ENCODE results near the gene HBG1.

HBG1 gene

GRCh38 chr11:5241458-5241857 is 8.2 kb downstream of the HBG1 start:
- ChIA-PET CTCF (no interaction called here), POLR2A (no interaction called here)
- TF ChIP-seq PKNOX1 (IDR thresholded peaks at IDR 0.05) (no peak), BHLHE40 (IDR thresholded peaks at IDR 0.05; ENCODE audit: borderline replicate concordance) (no peak), TARDBP (IDR thresholded peaks at IDR 0.05) (no peak), ARNT (IDR thresholded peaks at IDR 0.05) (no peak), SP1 (IDR thresholded peaks at IDR 0.05) (no peak)

GRCh38 chr11:5240458-5240857 is 9.2 kb downstream of the HBG1 start:
- DNase-seq (ENCODE audit: extremely low spot score), result no peak
- CTCF ChIA-PET, result no interaction called here

More at GRCh38 chr11:5241458-5241857, 8.2 kb downstream of the HBG1 start:
- DNase-seq (ENCODE audit: extremely low spot score), result no peak

DNA sequence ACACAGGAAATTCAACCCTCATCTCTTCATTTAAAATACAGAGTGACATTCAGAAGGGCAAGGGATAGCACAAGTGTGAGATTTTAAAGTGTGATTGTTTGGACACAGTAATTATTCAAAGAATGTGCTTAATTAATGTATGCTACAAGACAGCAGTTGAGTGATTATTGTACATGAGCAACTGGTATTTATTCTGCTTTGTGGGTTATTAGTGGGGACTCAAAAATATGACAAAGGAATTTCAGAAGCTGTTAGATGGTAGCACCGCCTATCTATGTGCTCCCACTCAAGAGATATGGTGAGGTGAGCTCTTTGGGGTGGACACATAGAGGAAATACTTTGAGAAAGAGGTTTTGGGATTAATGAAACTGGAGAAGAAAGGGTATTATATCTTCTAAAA is 9.6 kb downstream of the HBG1 start:
- no peak for DNase-seq (ENCODE audit: extremely low spot score)
- ChIA-PET CTCF (no interaction called here), POLR2A (no interaction called here)
- TF ChIP-seq BHLHE40 (IDR thresholded peaks at IDR 0.05; ENCODE audit: borderline replicate concordance), result no peak
- no peak for TF ChIP-seq HDGF (IDR thresholded peaks at IDR 0.05; ENCODE audit: borderline replicate concordance)

More at GRCh38 chr11:5240458-5240857, 9.2 kb downstream of the HBG1 start:
- TF ChIP-seq BHLHE40 (IDR thresholded peaks at IDR 0.05; ENCODE audit: borderline replicate concordance) (no peak), LEF1 (IDR thresholded peaks at IDR 0.05; ENCODE audit: borderline replicate concordance) (no peak), PKNOX1 (IDR thresholded peaks at IDR 0.05) (no peak), ELF4 (IDR thresholded peaks at IDR 0.05) (no peak), HDGF (IDR thresholded peaks at IDR 0.05; ENCODE audit: borderline replicate concordance) (no peak), NFRKB (IDR thresholded peaks at IDR 0.05) (no peak), L3MBTL2 (conservative IDR thresholded peaks at IDR 0.05) (no peak), CTBP1 (IDR thresholded peaks at IDR 0.05; ENCODE audit: borderline replicate concordance) (no peak), FOXK2 (IDR thresholded peaks at IDR 0.05) (no peak), SUZ12 (IDR thresholded peaks at IDR 0.05) (no peak), ARNT (IDR thresholded peaks at IDR 0.05) (no peak), ZNF384 (IDR thresholded peaks at IDR 0.05) (no peak), TARDBP (IDR thresholded peaks at IDR 0.05) (no peak), SP1 (IDR thresholded peaks at IDR 0.05) (no peak), FOXA1 (IDR thresholded peaks at IDR 0.05) (no peak)
- POLR2A ChIA-PET, result no interaction called here

DNA sequence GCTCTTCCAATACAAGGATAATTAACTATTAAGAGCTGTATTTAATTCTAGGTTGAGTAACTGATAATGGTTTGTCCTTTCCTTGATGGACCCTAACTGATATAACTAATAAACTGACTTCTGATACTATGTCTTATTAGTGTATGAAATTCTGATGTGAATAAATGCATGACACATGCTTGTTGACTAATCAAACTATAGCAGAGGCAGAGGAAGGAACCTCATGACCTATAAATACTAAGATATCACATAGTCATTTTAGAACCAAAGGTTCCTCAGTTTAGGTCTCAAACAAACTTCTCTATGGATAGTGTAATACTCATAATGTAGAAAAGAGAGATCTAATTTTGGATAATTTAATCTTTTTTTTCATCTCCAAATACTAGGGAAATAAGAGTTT is 10.6 kb downstream of the HBG1 start:
- no peak for DNase-seq (ENCODE audit: extremely low spot score)
- POLR2A ChIA-PET, result no interaction called here
- CTCF ChIA-PET, result no interaction called here
- TF ChIP-seq SP1 (IDR thresholded peaks at IDR 0.05), result no peak
- TF ChIP-seq BHLHE40 (IDR thresholded peaks at IDR 0.05; ENCODE audit: borderline replicate concordance), result no peak
- TF ChIP-seq FOXK2 (IDR thresholded peaks at IDR 0.05), result no peak
- no peak for TF ChIP-seq ELF4 (IDR thresholded peaks at IDR 0.05)
- TF ChIP-seq FOXM1 (IDR thresholded peaks at IDR 0.05; ENCODE audit: borderline replicate concordance), result no peak
- TF ChIP-seq HDGF (IDR thresholded peaks at IDR 0.05; ENCODE audit: borderline replicate concordance), result no peak
- TF ChIP-seq SUZ12 (IDR thresholded peaks at IDR 0.05), result no peak
- no peak for TF ChIP-seq ARNT (IDR thresholded peaks at IDR 0.05)
- TF ChIP-seq NFRKB (IDR thresholded peaks at IDR 0.05), result no peak
- TF ChIP-seq L3MBTL2 (conservative IDR thresholded peaks at IDR 0.05), result no peak
- TF ChIP-seq ZNF384 (IDR thresholded peaks at IDR 0.05), result no peak
- no peak for TF ChIP-seq FOXA1 (IDR thresholded peaks at IDR 0.05)
- no peak for TF ChIP-seq PKNOX1 (IDR thresholded peaks at IDR 0.05)

- ChIA-PET POLR2A (no interaction called here), CTCF (no interaction called here)
- no peak for DNase-seq (ENCODE audit: extremely low spot score)
- TF ChIP-seq TARDBP (IDR thresholded peaks at IDR 0.05), result no peak
- TF ChIP-seq ARNT (IDR thresholded peaks at IDR 0.05), result no peak
- TF ChIP-seq ELF4 (IDR thresholded peaks at IDR 0.05), result no peak
- TF ChIP-seq LEF1 (IDR thresholded peaks at IDR 0.05; ENCODE audit: borderline replicate concordance), result no peak
- no peak for TF ChIP-seq FOXM1 (IDR thresholded peaks at IDR 0.05; ENCODE audit: borderline replicate concordance)
- TF ChIP-seq ZNF384 (IDR thresholded peaks at IDR 0.05), result no peak
- no peak for TF ChIP-seq SUZ12 (IDR thresholded peaks at IDR 0.05)
Measured at GRCh38 chr11:5238486-5238885, 11.2 kb downstream of the HBG1 start.

- no peak for DNase-seq (ENCODE audit: extremely low spot score)
- CTCF ChIA-PET, result no interaction called here
- TF ChIP-seq L3MBTL2 (conservative IDR thresholded peaks at IDR 0.05) (no peak), ZNF384 (IDR thresholded peaks at IDR 0.05) (no peak), SUZ12 (IDR thresholded peaks at IDR 0.05) (no peak), CTBP1 (IDR thresholded peaks at IDR 0.05; ENCODE audit: borderline replicate concordance) (no peak), FOXK2 (IDR thresholded peaks at IDR 0.05) (no peak), FOXM1 (IDR thresholded peaks at IDR 0.05; ENCODE audit: borderline replicate concordance) (no peak)
- POLR2A ChIA-PET, result no interaction called here
Measured at GRCh38 chr11:5237420-5237819, 12.2 kb downstream of the HBG1 start.

GRCh38 chr11:5235364-5236095 is 14.1 kb downstream of the HBG1 start:
- POLR2A ChIA-PET, result no interaction called here
- TF ChIP-seq ZNF384 (IDR thresholded peaks at IDR 0.05) (no peak), CTBP1 (IDR thresholded peaks at IDR 0.05; ENCODE audit: borderline replicate concordance) (no peak), L3MBTL2 (conservative IDR thresholded peaks at IDR 0.05) (no peak), BHLHE40 (IDR thresholded peaks at IDR 0.05; ENCODE audit: borderline replicate concordance) (no peak), NFRKB (IDR thresholded peaks at IDR 0.05) (no peak), FOXM1 (IDR thresholded peaks at IDR 0.05; ENCODE audit: borderline replicate concordance) (no peak), LEF1 (IDR thresholded peaks at IDR 0.05; ENCODE audit: borderline replicate concordance) (no peak), FOXA1 (IDR thresholded peaks at IDR 0.05) (no peak), HDGF (IDR thresholded peaks at IDR 0.05; ENCODE audit: borderline replicate concordance) (no peak), TARDBP (IDR thresholded peaks at IDR 0.05) (no peak), ARNT (IDR thresholded peaks at IDR 0.05) (no peak), SP1 (IDR thresholded peaks at IDR 0.05) (no peak), FOXK2 (IDR thresholded peaks at IDR 0.05) (no peak)
- CTCF ChIA-PET, result no interaction called here
- no peak for DNase-seq (ENCODE audit: extremely low spot score)
